SU-DHL-6 (cell line): ENCODE measurements around the gene DLG2.

Experiments used
- H2AFZ ChIP-seq: fragments of 200-600 bp; sonication (generic); 2 replicates; pipeline ENCODE4 v1.6.1; 2014; ENCODE audit warnings: low read depth, mild to moderate bottlenecking, moderate library complexity, mixed read lengths, antibody characterized with exemption, low read length; ENCODE audit not compliant: severe bottlenecking
- H3F3A ChIP-seq: fragments of 200-600 bp; shearing (Covaris generic); 2 replicates; pipeline ENCODE4 v1.6.0; 2016; ENCODE audit warnings: antibody characterized with exemption, mild to moderate bottlenecking; ENCODE audit not compliant: insufficient read depth
- H3K27ac ChIP-seq: fragments of 200-600 bp; sonication (generic); 2 replicates; pipeline ENCODE4 v1.5.1; 2016; ENCODE audit warnings: low read depth, mild to moderate bottlenecking, low read length, moderate library complexity, mixed read lengths
- H3K27me3 ChIP-seq: fragments of 200-600 bp; sonication (generic), shearing (Covaris generic); 2 replicates; pipeline ENCODE4 v1.6.0; 2014; ENCODE audit warnings: mild to moderate bottlenecking, low read length
- H3K36me3 ChIP-seq: fragments of 200-600 bp; sonication (generic); 2 replicates; pipeline ENCODE4 v1.6.1; 2014; ENCODE audit warnings: mild to moderate bottlenecking, low read length, mixed read lengths
- H3K4me2 ChIP-seq: fragments of 300-600, 200-600 bp; shearing (Covaris generic), sonication (generic); 2 replicates; pipeline ENCODE4 v1.6.0; 2014; ENCODE audit warnings: low read length, low read depth, mild to moderate bottlenecking; ENCODE audit not compliant: poor library complexity, severe bottlenecking
- H3K4me3 ChIP-seq: fragments of 200-600 bp; sonication (generic); 2 replicates; pipeline ENCODE4 v1.5.1; 2014; ENCODE audit warnings: antibody characterized with exemption, low read length, mild to moderate bottlenecking, mixed read lengths; ENCODE audit not compliant: insufficient read depth, poor library complexity, severe bottlenecking
- H3K79me2 ChIP-seq: fragments of 200-600 bp; sonication (generic); 2 replicates; pipeline ENCODE4 v1.6.1; 2014; ENCODE audit warnings: mild to moderate bottlenecking, low read length, moderate library complexity; ENCODE audit not compliant: insufficient read depth
- H3K9ac ChIP-seq: fragments of 200-600 bp; sonication (generic); 2 replicates; pipeline ENCODE4 v1.7.0; 2014; ENCODE audit warnings: mild to moderate bottlenecking, low read length
- H3K9me2 ChIP-seq: fragments of 200-600 bp; sonication (generic); replicated peaks from 2 replicates; pipeline ENCODE4 v1.6.1; 2014; ENCODE audit warnings: low read length; ENCODE audit not compliant: insufficient read depth
- H3K9me3 ChIP-seq: fragments of 200-600 bp; sonication (generic); 2 replicates; pipeline ENCODE4 v1.6.1; 2014; ENCODE audit warnings: low read length, mixed read lengths; ENCODE audit not compliant: insufficient read depth
- H4K20me1 ChIP-seq: fragments of 200-600 bp; sonication (generic); 2 replicates; pipeline ENCODE4 v1.6.1; 2014; ENCODE audit warnings: low read depth, mild to moderate bottlenecking, antibody characterized with exemption, low read length, moderate library complexity, mixed read lengths
- CTCF ChIP-seq: fragments of 200-600 bp; sonication (generic); IDR thresholded peaks from one replicate; pipeline ENCODE4 v1.5.1; 2017; ENCODE audit warnings: antibody characterized with exemption, mild to moderate bottlenecking, low read length, moderate library complexity; ENCODE audit not compliant: insufficient read depth, poor library complexity, severe bottlenecking
- EZH2phosphoT487 ChIP-seq: fragments of 200-600 bp; sonication (generic), shearing (Covaris generic); conservative IDR thresholded peaks from 2 replicates; pipeline ENCODE4 v1.6.1; 2018; ENCODE audit warnings: mild to moderate bottlenecking, antibody characterized with exemption, low read length, moderate library complexity, mixed read lengths

Gene DLG2

GRCh38 chr11:83691451-83691950 is 1935.6 kb downstream of the DLG2 start:
- Histone ChIP-seq H2AFZ (no peak overlapping the region), H3K9me2 (no peaks in the 10 kb centered on the region), H3K9ac (no peak overlapping the region), H3K79me2 (no peaks in the 10 kb centered on the region), H3K4me2 (no peak overlapping the region), H3K27ac (no peak overlapping the region), H4K20me1 (no peaks in the 10 kb centered on the region), H3K9me3 (no peaks in the 10 kb centered on the region), H3K27me3 (no peaks in the 10 kb centered on the region), H3K36me3 (no peaks in the 10 kb centered on the region), H3K4me3 (no peak overlapping the region), H3F3A (no peaks in the 10 kb centered on the region)
- TF ChIP-seq CTCF (no peak), EZH2phosphoT487 (no peak)

- Histone ChIP-seq H4K20me1 (no peaks in the 10 kb centered on the region), H3K79me2 (no peaks in the 10 kb centered on the region), H3K9me2 (no peaks in the 10 kb centered on the region), H3K4me2 (no peak overlapping the region), H3F3A (no peaks in the 10 kb centered on the region), H3K27ac (no peak overlapping the region), H3K4me3 (no peak overlapping the region), H3K36me3 (no peaks in the 10 kb centered on the region), H3K9ac (no peak overlapping the region), H2AFZ (no peak overlapping the region), H3K27me3 (no peaks in the 10 kb centered on the region), H3K9me3 (no peaks in the 10 kb centered on the region)
- TF ChIP-seq CTCF (no peak), EZH2phosphoT487 (no peak)
Measured at GRCh38 chr11:83689144-83689780, 1937.9 kb downstream of the DLG2 start.

GRCh38 chr11:83687787-83688186 is 1939.4 kb downstream of the DLG2 start:
- H3K36me3 ChIP-seq, result no peaks in the 10 kb centered on the region
- H3K27ac ChIP-seq, result no peak overlapping the region
- no peaks in the 10 kb centered on the region for H4K20me1 ChIP-seq
- H3K27me3 ChIP-seq, result no peaks in the 10 kb centered on the region
- no peaks in the 10 kb centered on the region for H3F3A ChIP-seq
- no peak overlapping the region for H3K4me3 ChIP-seq
- H3K9ac ChIP-seq, result no peak overlapping the region
- no peaks in the 10 kb centered on the region for H3K79me2 ChIP-seq
- TF ChIP-seq EZH2phosphoT487, result no peak
- no peak for TF ChIP-seq CTCF
- no peak overlapping the region for H2AFZ ChIP-seq
- no peak overlapping the region for H3K4me2 ChIP-seq
- no peaks in the 10 kb centered on the region for H3K9me2 ChIP-seq
- H3K9me3 ChIP-seq, result no peaks in the 10 kb centered on the region
